SK-N-SH (cell line): ENCODE results near the gene CYB561A3. TPM values are rescaled to one million over a fixed set of nuclear protein-coding genes. Genes with fewer than 3 reads are reported as not detected.

ENCODE experiments used
- CTCF ChIA-PET: fragments of 300-600, 350-600 bp; formaldehyde crosslinking; extraction: SDS; loops from one replicate; lab custom pipeline; 2021; lab: Yijun Ruan, JAX
- POLR2A ChIA-PET: fragments of 350-600 bp; sonication (Branson Sonifier 250); formaldehyde crosslinking; extraction: SDS; loops from one replicate; lab custom pipeline; 2020; ENCODE audit warnings: antibody characterized with exemption, inconsistent platforms; lab: Yijun Ruan, JAX
- DNase-seq: peaks from one replicate; pipeline ENCODE4 v3.0.0; 2012
- H2AFZ ChIP-seq: fragments of 200-600 bp; sonication (generic); 2 replicates; pipeline ENCODE4 v1.8.1; 2016; ENCODE audit warnings: antibody characterized with exemption, mild to moderate bottlenecking, low read depth
- H3F3A ChIP-seq: fragments of 200-600 bp; sonication (generic); replicated peaks from 2 replicates; pipeline ENCODE3; 2016; ENCODE audit warnings: antibody characterized with exemption, mild to moderate bottlenecking; ENCODE audit not compliant: insufficient read depth
- H3K27ac ChIP-seq, 2 experiments: fragments of 200-500 bp in 1 of 2; fragments of 200-600 bp in 1 of 2; sonication (Bioruptor generic) in 1 of 2; sonication (generic), shearing (Covaris generic) in 1 of 2; 2 replicates each; pipeline versions ENCODE4 v1.5.1 to v1.6.1; 2014 to 2016; ENCODE audit warnings: low read depth in 2 of 2, inconsistent platforms in 1 of 2, low read length in 1 of 2, mild to moderate bottlenecking in 1 of 2, mixed read lengths in 1 of 2
- H3K27me3 ChIP-seq: fragments of 200-600 bp; sonication (generic), shearing (Covaris generic); 2 replicates; pipeline ENCODE4 v1.6.1; 2016; ENCODE audit warnings: mixed run types; ENCODE audit not compliant: insufficient read depth
- H3K36me3 ChIP-seq, 2 experiments: fragments of 200-500 bp in 1 of 2; fragments of 200-600 bp in 1 of 2; sonication (Bioruptor generic) in 1 of 2; sonication (generic) in 1 of 2; replicated peaks in 1 of 2; 2 replicates each; pipeline versions ENCODE3 to v1.5.1; 2014 to 2016; ENCODE audit warnings: low read length in 1 of 2, mild to moderate bottlenecking in 1 of 2; ENCODE audit not compliant: insufficient read depth in 2 of 2, control insufficient read depth in 1 of 2
- H3K4me1 ChIP-seq, 2 experiments: fragments of 200-500 bp in 1 of 2; fragments of 200-600 bp in 1 of 2; sonication (Bioruptor generic) in 1 of 2; sonication (generic), shearing (Covaris generic) in 1 of 2; 2 replicates each; pipeline versions ENCODE4 v1.5.1 to v1.6.1; 2014 to 2016; ENCODE audit warnings: low read depth in 1 of 2, low read length in 1 of 2, mixed run types in 1 of 2; ENCODE audit not compliant: insufficient read depth in 2 of 2, control insufficient read depth in 1 of 2
- H3K4me2 ChIP-seq: fragments of 200-600 bp; sonication (generic), shearing (Covaris generic); 2 replicates; pipeline ENCODE4 v1.6.1; 2017; ENCODE audit warnings: mixed run types
- H3K4me3 ChIP-seq, 2 experiments: fragments of 200-500 bp in 1 of 2; fragments of 200-600 bp in 1 of 2; sonication (Bioruptor generic) in 1 of 2; sonication (generic), shearing (Covaris generic) in 1 of 2; 2 replicates each; pipeline versions ENCODE4 v1.5.1 to v1.8.1; 2014 to 2016; ENCODE audit warnings: low read depth in 2 of 2, inconsistent platforms in 1 of 2, low read length in 1 of 2, mild to moderate bottlenecking in 1 of 2, mixed read lengths in 1 of 2, moderate library complexity in 1 of 2
- H3K79me2 ChIP-seq: fragments of 200-600 bp; sonication (generic); 2 replicates; pipeline ENCODE4 v1.8.1; 2017; ENCODE audit warnings: mild to moderate bottlenecking; ENCODE audit not compliant: insufficient read depth
- H3K9ac ChIP-seq: fragments of 200-600 bp; sonication (generic); 2 replicates; pipeline ENCODE4 v1.6.1; 2017; ENCODE audit warnings: mixed run types
- H3K9me2 ChIP-seq: fragments of 200-600 bp; sonication (generic); 2 replicates; pipeline ENCODE4 v1.6.1; 2017; ENCODE audit warnings: mixed run types
- H3K9me3 ChIP-seq: fragments of 200-600 bp; sonication (generic); 2 replicates; pipeline ENCODE4 v1.6.1; 2017; ENCODE audit warnings: mixed run types, mild to moderate bottlenecking, moderate library complexity
- H4K20me1 ChIP-seq: fragments of 200-600 bp; sonication (generic); 2 replicates; pipeline ENCODE4 v1.6.1; 2017; ENCODE audit warnings: mild to moderate bottlenecking, mixed run types; ENCODE audit not compliant: insufficient read depth
- CHD2 ChIP-seq: fragments of 150-350 bp; IDR thresholded peaks from 2 replicates; pipeline ENCODE4 v1.6.1; 2018; ENCODE audit warnings: low read length; ENCODE audit not compliant: partially characterized antibody
- CTCF ChIP-seq: fragments of 200-600 bp; sonication (generic); IDR thresholded peaks from 2 replicates; pipeline ENCODE4 v1.6.1; 2017; ENCODE audit warnings: antibody characterized with exemption, mild to moderate bottlenecking, moderate library complexity
- EP300 ChIP-seq, 2 experiments: IDR thresholded peaks; 2 replicates each; pipeline versions ENCODE4 v1.4.0 to v1.6.1; 2012; ENCODE audit warnings: borderline replicate concordance in 1 of 2, low read depth in 1 of 2, low read length in 1 of 2
- EZH2phosphoT487 ChIP-seq: fragments of 200-600 bp; sonication (generic); IDR thresholded peaks from 2 replicates; pipeline ENCODE4 v1.6.1; 2017; ENCODE audit warnings: low read depth, mixed run types, mild to moderate bottlenecking, antibody characterized with exemption, moderate library complexity, borderline replicate concordance
- FOSL2 ChIP-seq: IDR thresholded peaks from 2 replicates; pipeline ENCODE4 v1.4.0; 2012; ENCODE audit warnings: low read depth, mild to moderate bottlenecking, moderate library complexity, borderline replicate concordance
- FOXJ3 ChIP-seq: sonication (generic); formaldehyde crosslinking; IDR thresholded peaks from 2 replicates; pipeline ENCODE4 v1.5.1; 2020; ENCODE audit warnings: mild to moderate bottlenecking, missing genetic modification reagents
- GABPA ChIP-seq: IDR thresholded peaks from 2 replicates; pipeline ENCODE4 v1.4.0; 2012; ENCODE audit warnings: low read depth, mild to moderate bottlenecking
- GATA2 ChIP-seq: sonication (generic); formaldehyde crosslinking; IDR thresholded peaks from 2 replicates; pipeline ENCODE4 v1.5.0; 2020; ENCODE audit warnings: mild to moderate bottlenecking, missing genetic modification reagents
- MEF2A ChIP-seq: IDR thresholded peaks from 2 replicates; pipeline ENCODE4 v1.4.0; 2012; ENCODE audit warnings: low read depth, borderline replicate concordance
- NRF1 ChIP-seq: IDR thresholded peaks from 2 replicates; pipeline ENCODE4 v1.6.1; 2012; ENCODE audit warnings: low read depth, mild to moderate bottlenecking, low read length
- POLR2AphosphoS5 ChIP-seq: IDR thresholded peaks from 2 replicates; pipeline ENCODE4 v1.6.1; 2012; ENCODE audit warnings: low read depth, low read length
- RAD21 ChIP-seq: IDR thresholded peaks from 2 replicates; pipeline ENCODE4 v1.6.1; 2012; ENCODE audit warnings: mild to moderate bottlenecking, low read length
- SIN3A ChIP-seq: IDR thresholded peaks from 2 replicates; pipeline ENCODE4 v1.6.1; 2012; ENCODE audit warnings: low read depth, mild to moderate bottlenecking, low read length, moderate library complexity, borderline replicate concordance
- SMC3 ChIP-seq: IDR thresholded peaks from 2 replicates; pipeline ENCODE4 v1.6.1; 2012; ENCODE audit warnings: low read depth, low read length, improper control_type of control experiment
- TAF1 ChIP-seq: IDR thresholded peaks from 2 replicates; pipeline ENCODE4 v1.6.1; 2012; ENCODE audit warnings: low read depth, mild to moderate bottlenecking, low read length, moderate library complexity, borderline replicate concordance
- TCF12 ChIP-seq: IDR thresholded peaks from 2 replicates; pipeline ENCODE4 v1.4.0; 2012
- TEAD4 ChIP-seq: IDR thresholded peaks from 2 replicates; pipeline ENCODE4 v1.4.0; 2012; ENCODE audit warnings: mild to moderate bottlenecking, borderline replicate concordance; ENCODE audit not compliant: insufficient read depth
- WGBS: methylation state at CpG from one replicate; pipeline ENCODE4 v1.1.6; 2017; ENCODE audit warnings: low lambda C conversion rate; 5-methylcytosine and 5-hydroxymethylcytosine counted together
- polyA plus RNA-seq, 3 experiments: library from polyadenylated mRNA; depleted of rRNA; stranded (reverse); fragments of >200 nt; gene quantifications; 2 replicates each; pipeline ENCODE4 v1.2.3, GENCODE V29; 2012
- TF ChIP-seq, protein P1 (sequence below): IDR thresholded peaks from 2 replicates; pipeline ENCODE4; 2012

Gene CYB561A3
- polyA plus RNA-seq, 1 of the 3 experiments (the other 2 are of a cell fraction), result 76.4 TPM

DNA sequence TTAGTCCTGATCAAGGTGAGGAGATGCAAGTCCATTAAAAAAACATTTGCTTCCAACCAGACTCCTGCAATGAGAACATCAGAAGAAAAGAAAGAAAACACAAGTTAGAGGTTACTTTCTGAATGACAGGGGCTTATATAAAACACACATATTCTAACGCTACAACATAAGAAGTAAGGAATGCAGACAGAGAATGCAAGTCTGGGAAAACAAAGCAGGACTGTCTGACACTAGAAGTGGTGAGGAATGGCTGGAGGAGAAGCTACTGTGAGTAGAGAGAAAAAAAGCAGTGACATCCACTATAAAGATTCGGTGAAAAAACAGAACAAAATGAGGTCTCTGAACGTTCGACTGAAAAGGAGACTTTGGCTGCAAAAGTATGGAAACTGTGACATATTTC, 43.0 kb upstream of the CYB561A3 start:
- Histone ChIP-seq H3K9me3 (no peaks in the 10 kb centered on the region), H3K27ac (no peak overlapping the region), H3K9me2 (no peaks in the 10 kb centered on the region), H4K20me1 (0 out of 2 replicates have a peak, but pooled peaks cover 6% of the 10 kb centered on the region), H3K36me3 (peaks cover 59 to 74% of the 10 kb centered on the region in 2 experiments), H3K4me2 (no peak overlapping the region), H3K79me2 (peaks cover 7% of the 10 kb centered on the region; the same call in 1 of the 2 replicates), H3K27me3 (no peaks in the 10 kb centered on the region), H3K4me3 (no peak overlapping the region), H3K9ac (no peak overlapping the region), H3F3A (peaks cover 16% of the 10 kb centered on the region), H2AFZ (no peak overlapping the region), H3K4me1 (no peaks in the 10 kb centered on the region)
- no peak for DNase-seq
- WGBS, result 96% methylated on average over 4 of the region's 4 CpGs
- ChIA-PET POLR2A (no interaction called here), CTCF (no interaction called here)
- TF ChIP-seq EZH2phosphoT487 (no peak), TEAD4 (no peak), RAD21 (no peak), NRF1 (no peak), MEF2A (no peak), POLR2AphosphoS5 (no peak), SMC3 (no peak), GABPA (no peak), TCF12 (no peak), GATA2 (CRISPR knock-in tag) (no peak), TAF1 (no peak), FOSL2 (no peak), SIN3A (no peak), CTCF (no peak), EP300 (IDR thresholded peaks at IDR 0.05; ENCODE audit: borderline replicate concordance in 1 of 2, low read depth in 1 of 2, low read length in 1 of 2) (no peak), CHD2 (no peak), FOXJ3 (CRISPR knock-in tag) (no peak)
- TF ChIP-seq, protein P1, sequence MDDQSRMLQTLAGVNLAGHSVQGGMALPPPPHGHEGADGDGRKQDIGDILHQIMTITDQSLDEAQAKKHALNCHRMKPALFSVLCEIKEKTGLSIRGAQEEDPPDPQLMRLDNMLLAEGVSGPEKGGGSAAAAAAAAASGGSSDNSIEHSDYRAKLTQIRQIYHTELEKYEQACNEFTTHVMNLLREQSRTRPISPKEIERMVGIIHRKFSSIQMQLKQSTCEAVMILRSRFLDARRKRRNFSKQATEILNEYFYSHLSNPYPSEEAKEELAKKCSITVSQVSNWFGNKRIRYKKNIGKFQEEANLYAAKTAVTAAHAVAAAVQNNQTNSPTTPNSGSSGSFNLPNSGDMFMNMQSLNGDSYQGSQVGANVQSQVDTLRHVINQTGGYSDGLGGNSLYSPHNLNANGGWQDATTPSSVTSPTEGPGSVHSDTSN, result no peak
